Upper lobe of right lung (tissue), 1 donor: ENCODE data around the gene SND1. TPM values are rescaled to one million over a fixed set of nuclear protein-coding genes. Genes with fewer than 3 reads are reported as not detected.

Source experiments
- ATAC-seq: fragments of 200-7000 bp; cut with Tn5 transposase; one replicate; pipeline ENCODE4 v1.9.1; 2020; ENCODE audit warnings: mild to moderate bottlenecking, moderate library complexity
- DNase-seq: peaks from one replicate; pipeline ENCODE4 v3.0.0-alpha.2; 2020
- H3K27ac ChIP-seq: fragments of 200-600 bp; one replicate; pipeline ENCODE4 v1.8.0; 2022
- H3K27me3 ChIP-seq: fragments of 200-600 bp; one replicate; pipeline ENCODE4 v1.8.0; 2022; ENCODE audit warnings: mild to moderate bottlenecking
- H3K36me3 ChIP-seq: fragments of 200-600 bp; one replicate; pipeline ENCODE4 v1.8.0; 2022
- H3K4me1 ChIP-seq: fragments of 200-600 bp; one replicate; pipeline ENCODE4 v1.8.0; 2022
- H3K4me3 ChIP-seq: fragments of 200-600 bp; one replicate; pipeline ENCODE4 v1.8.0; 2022; ENCODE audit warnings: mild to moderate bottlenecking
- H3K9me3 ChIP-seq: fragments of 200-600 bp; one replicate; pipeline ENCODE4 v1.8.0; 2022
- intact Hi-C: fragments of 100-400 bp; cut with DNase I; formaldehyde crosslinking; loops from one replicate; pipeline ENCODE4 v1.11.0; 2022
- total RNA-seq: library from RNA; stranded (reverse); fragmentation: NEBNext Ultra II Directional; extraction: Animal tissue kit (Norgen Biotek cat#: 25700); gene quantifications from one replicate; pipeline ENCODE4 v1.2.1, GENCODE V29; 2021
- TF ChIP-seq, protein P1 (sequence below): fragments of 200-600 bp; IDR thresholded peaks from one replicate; pipeline ENCODE4 v1.8.0; 2022; ENCODE audit warnings: antibody characterized with exemption
- donor health status: DM: no; HTN: yes; CAD: no; lungs with severe emphysema.

Gene SND1
- total RNA-seq, 1 donor from 2014 or later, result 150 TPM

DNA sequence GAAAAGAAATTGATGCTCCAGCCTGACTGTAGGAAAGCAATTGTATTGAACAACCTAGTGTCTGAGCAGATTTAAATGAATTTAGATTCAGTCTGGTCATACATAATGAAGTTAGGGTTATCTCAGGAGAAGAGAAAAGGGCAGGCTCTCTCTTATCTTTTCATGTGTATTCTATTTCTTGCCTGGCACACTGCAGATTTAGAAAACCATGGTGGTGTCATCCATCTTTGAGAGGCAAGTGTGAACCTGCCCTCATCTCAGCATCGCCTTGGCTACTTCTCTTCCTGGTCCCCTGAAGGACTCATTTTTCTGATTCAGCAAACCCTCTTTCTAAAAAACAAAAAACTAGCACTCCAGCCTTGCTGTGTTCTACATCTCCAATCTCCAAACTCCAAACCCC lies 241.6 kb downstream of the SND1 start:
- no peaks in the 10 kb centered on the region for H3K27me3 ChIP-seq
- no peak for DNase-seq
- intact Hi-C loops, result no loop called here
- H3K4me3 ChIP-seq, result no peak overlapping the region
- H3K9me3 ChIP-seq, result no peaks in the 10 kb centered on the region
- TF ChIP-seq, protein P1, sequence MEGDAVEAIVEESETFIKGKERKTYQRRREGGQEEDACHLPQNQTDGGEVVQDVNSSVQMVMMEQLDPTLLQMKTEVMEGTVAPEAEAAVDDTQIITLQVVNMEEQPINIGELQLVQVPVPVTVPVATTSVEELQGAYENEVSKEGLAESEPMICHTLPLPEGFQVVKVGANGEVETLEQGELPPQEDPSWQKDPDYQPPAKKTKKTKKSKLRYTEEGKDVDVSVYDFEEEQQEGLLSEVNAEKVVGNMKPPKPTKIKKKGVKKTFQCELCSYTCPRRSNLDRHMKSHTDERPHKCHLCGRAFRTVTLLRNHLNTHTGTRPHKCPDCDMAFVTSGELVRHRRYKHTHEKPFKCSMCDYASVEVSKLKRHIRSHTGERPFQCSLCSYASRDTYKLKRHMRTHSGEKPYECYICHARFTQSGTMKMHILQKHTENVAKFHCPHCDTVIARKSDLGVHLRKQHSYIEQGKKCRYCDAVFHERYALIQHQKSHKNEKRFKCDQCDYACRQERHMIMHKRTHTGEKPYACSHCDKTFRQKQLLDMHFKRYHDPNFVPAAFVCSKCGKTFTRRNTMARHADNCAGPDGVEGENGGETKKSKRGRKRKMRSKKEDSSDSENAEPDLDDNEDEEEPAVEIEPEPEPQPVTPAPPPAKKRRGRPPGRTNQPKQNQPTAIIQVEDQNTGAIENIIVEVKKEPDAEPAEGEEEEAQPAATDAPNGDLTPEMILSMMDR, result no peak
- peaks cover 6% of the 10 kb centered on the region for H3K36me3 ChIP-seq
- ATAC-seq, result no peak
- H3K4me1 ChIP-seq, result no peaks in the 10 kb centered on the region
- no peak overlapping the region for H3K27ac ChIP-seq

GRCh38 chr7:127894588-127894987 lies 242.6 kb downstream of the SND1 start:
- ATAC-seq (no peak), DNase-seq (no peak)
- Histone ChIP-seq H3K27me3 (no peaks in the 10 kb centered on the region), H3K36me3 (no peaks in the 10 kb centered on the region), H3K4me3 (no peak overlapping the region), H3K4me1 (no peaks in the 10 kb centered on the region), H3K27ac (no peak overlapping the region), H3K9me3 (no peaks in the 10 kb centered on the region)
- intact Hi-C loops, result no loop called here
- TF ChIP-seq, protein P1, result no peak

DNA sequence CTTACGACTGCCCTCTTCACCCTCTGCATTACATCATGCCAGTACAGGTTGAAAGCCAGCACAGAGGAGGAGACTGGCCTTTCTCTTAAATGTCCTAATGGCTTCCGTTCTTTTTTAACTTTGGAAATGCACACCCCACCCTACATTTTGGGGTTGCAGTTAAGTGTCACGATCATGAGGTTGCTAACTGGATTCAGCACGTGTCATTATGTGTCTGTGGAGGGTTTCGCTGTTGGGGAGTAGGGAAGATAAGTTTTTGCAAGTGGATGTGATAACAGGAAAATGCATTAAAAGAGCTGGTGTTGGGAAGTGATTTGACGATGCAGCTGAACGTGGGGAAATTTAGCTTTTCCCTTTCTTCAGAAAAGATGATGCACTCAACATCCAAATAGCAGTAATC lies 243.4 kb downstream of the SND1 start:
- no peaks in the 10 kb centered on the region for H3K27me3 ChIP-seq
- peaks cover 2% of the 10 kb centered on the region for H3K4me1 ChIP-seq
- intact Hi-C loops, result no loop called here
- ATAC-seq (no peak), DNase-seq (no peak)
- H3K9me3 ChIP-seq, result no peaks in the 10 kb centered on the region
- no peaks in the 10 kb centered on the region for H3K36me3 ChIP-seq
- TF ChIP-seq, protein P1, result no peak
- no peak overlapping the region for H3K4me3 ChIP-seq
- H3K27ac ChIP-seq, result no peak overlapping the region

DNA sequence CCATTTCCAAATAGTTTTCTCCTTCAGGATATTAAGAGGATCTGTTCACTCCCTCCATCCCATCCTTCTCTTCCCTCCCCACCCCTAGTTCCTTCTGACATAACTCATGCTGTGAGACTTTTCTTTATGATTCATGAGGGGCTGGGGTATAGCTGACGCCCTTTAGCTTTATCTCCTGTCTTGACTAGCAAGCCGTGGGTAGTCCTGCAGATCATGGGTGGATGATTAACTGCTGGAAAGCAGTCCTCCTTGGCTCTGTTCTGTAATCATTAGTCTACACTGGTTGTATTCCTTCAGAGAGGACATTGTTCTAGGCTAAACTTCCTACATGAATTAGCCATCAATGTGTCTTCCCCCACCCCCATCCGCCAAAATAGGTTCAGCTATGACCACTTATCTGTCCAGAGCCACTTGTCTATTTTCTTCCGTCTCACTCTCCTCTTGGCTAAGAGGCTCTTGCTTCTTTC lies 243.9 kb downstream of the SND1 start:
- intact Hi-C loops, result no loop called here
- DNase-seq (no peak), ATAC-seq (no peak)
- Histone ChIP-seq H3K27me3 (no peaks in the 10 kb centered on the region), H3K27ac (no peak overlapping the region), H3K4me1 (peaks cover 7% of the 10 kb centered on the region), H3K4me3 (no peak overlapping the region), H3K9me3 (no peaks in the 10 kb centered on the region), H3K36me3 (no peaks in the 10 kb centered on the region)
- TF ChIP-seq, protein P1, result no peak

GRCh38 chr7:127896659-127897058 lies 244.7 kb downstream of the SND1 start:
- intact Hi-C loops, result no loop called here
- Histone ChIP-seq H3K4me3 (no peak overlapping the region), H3K27me3 (no peaks in the 10 kb centered on the region), H3K4me1 (peaks cover 13% of the 10 kb centered on the region), H3K27ac (no peak overlapping the region), H3K9me3 (no peaks in the 10 kb centered on the region), H3K36me3 (no peaks in the 10 kb centered on the region)
- TF ChIP-seq, protein P1, result no peak
- DNase-seq (no peak), ATAC-seq (no peak)
